H1 (cell line): Measurements from ENCODE around the gene VAT1.

Experiments
- ATF2 ChIP-seq: IDR thresholded peaks from 2 replicates; pipeline ENCODE4 v1.6.1; 2012; ENCODE audit warnings: low read length, inconsistent platforms
- BRCA1 ChIP-seq: IDR thresholded peaks from 2 replicates; pipeline ENCODE4 v1.6.1; 2012; ENCODE audit warnings: low read depth, low read length, improper control_type of control experiment
- CTCF ChIP-seq, 3 experiments: IDR thresholded peaks; 1 replicate in 2 of 3; 2 replicates in 1 of 3; pipeline versions ENCODE4 v1.5.1 to v1.6.1; 2011; ENCODE audit warnings: low read length in 3 of 3, mild to moderate bottlenecking in 3 of 3, inconsistent platforms in 2 of 3, low read depth in 1 of 3, moderate library complexity in 1 of 3; ENCODE audit not compliant: insufficient read depth in 1 of 3; ENCODE audit errors: control extremely low read depth in 1 of 3
- EP300 ChIP-seq, 2 experiments: IDR thresholded peaks; 1 replicate in 1 of 2; 2 replicates in 1 of 2; pipeline ENCODE4 v1.6.1; 2011 to 2012; ENCODE audit warnings: low read depth in 2 of 2, low read length in 2 of 2, mild to moderate bottlenecking in 2 of 2, borderline replicate concordance in 1 of 2, inconsistent platforms in 1 of 2, moderate library complexity in 1 of 2
- GTF2F1 ChIP-seq: IDR thresholded peaks from 2 replicates; pipeline ENCODE4 v1.6.1; 2012; ENCODE audit warnings: low read depth, low read length, improper control_type of control experiment, borderline replicate concordance
- JUND ChIP-seq: IDR thresholded peaks from 2 replicates; pipeline ENCODE4 v1.6.1; 2011; ENCODE audit warnings: mild to moderate bottlenecking, improper control_type of control experiment, low read length
- POLR2A ChIP-seq, 2 experiments: IDR thresholded peaks; 1 replicate in 1 of 2; 2 replicates in 1 of 2; pipeline ENCODE4 v1.6.1; 2011; ENCODE audit warnings: low read depth in 2 of 2, low read length in 2 of 2, mild to moderate bottlenecking in 2 of 2; ENCODE audit errors: control extremely low read depth in 1 of 2
- TBP ChIP-seq: IDR thresholded peaks from 2 replicates; pipeline ENCODE4 v1.6.1; 2011; ENCODE audit warnings: low read depth, low read length, improper control_type of control experiment

GRCh38 chr17:43070872-43071271 lies 48.7 kb upstream of the VAT1 start:
- TF ChIP-seq CTCF (IDR thresholded peaks at IDR 0.05; ENCODE audit: control extremely low read depth in 1 of 3, insufficient read depth in 1 of 3, low read depth in 1 of 3, low read length in 3 of 3): no peak
- TF ChIP-seq EP300 (IDR thresholded peaks at IDR 0.05; ENCODE audit: borderline replicate concordance in 1 of 2, low read depth in 2 of 2, low read length in 2 of 2): no peak
- TF ChIP-seq GTF2F1: no peak
- TF ChIP-seq TBP: no peak
- TF ChIP-seq POLR2A (IDR thresholded peaks at IDR 0.05; ENCODE audit: control extremely low read depth in 1 of 2, low read depth in 2 of 2, low read length in 2 of 2): no peak
- TF ChIP-seq BRCA1: no peak
- TF ChIP-seq ATF2: no peak
- no peak for TF ChIP-seq JUND
